Astrocyte (in vitro differentiated cells and primary cell): ENCODE data around the gene CPHXL2. TPM values are rescaled to one million over a fixed set of nuclear protein-coding genes. Genes with fewer than 3 reads are reported as not detected.
A peak's percentile ranks its signal among the peaks of the same experiment; 100 is the strongest.

Experiments
- DNase-seq: peaks from one replicate; pipeline ENCODE4 v3.0.0-alpha.2; 2010; ENCODE audit warnings: low read depth
- FAIRE-seq: peaks from 2 replicates; lab custom pipeline; 2011; peaks lifted over from hg19 to GRCh38; lab: Jason Lieb, UNC
- H2AFZ ChIP-seq: 2 replicates; pipeline ENCODE4 v1.6.0; 2012; ENCODE audit warnings: low read depth, low read length, inconsistent platforms
- H3K27ac ChIP-seq: 2 replicates; pipeline ENCODE4 v1.5.1; 2011; ENCODE audit warnings: low read depth, low read length, inconsistent platforms
- H3K27me3 ChIP-seq: 2 replicates; pipeline ENCODE4 v1.6.0; 2011; ENCODE audit warnings: low read length, inconsistent platforms; ENCODE audit not compliant: insufficient read depth
- H3K36me3 ChIP-seq: 2 replicates; pipeline ENCODE4 v1.5.1; 2011; ENCODE audit warnings: low read length, inconsistent platforms; ENCODE audit not compliant: insufficient read depth
- H3K4me1 ChIP-seq: 2 replicates; pipeline ENCODE4 v1.5.1; 2011; ENCODE audit warnings: low read length, inconsistent platforms; ENCODE audit not compliant: insufficient read depth
- H3K4me2 ChIP-seq: 2 replicates; pipeline ENCODE4 v1.6.0; 2012; ENCODE audit warnings: low read length, inconsistent platforms
- H3K4me3 ChIP-seq: 2 replicates; pipeline ENCODE4 v1.5.1; 2011; ENCODE audit warnings: low read depth, mild to moderate bottlenecking, low read length, inconsistent platforms; ENCODE audit not compliant: insufficient read depth
- H3K79me2 ChIP-seq: 2 replicates; pipeline ENCODE4 v1.6.0; 2012; ENCODE audit warnings: mild to moderate bottlenecking, low read length, inconsistent platforms; ENCODE audit not compliant: insufficient read depth
- H3K9ac ChIP-seq: 2 replicates; pipeline ENCODE4 v1.6.0; 2012; ENCODE audit warnings: mild to moderate bottlenecking, low read length, inconsistent platforms
- H3K9me3 ChIP-seq: 2 replicates; pipeline ENCODE4 v1.5.1; 2012; ENCODE audit warnings: low read depth, mild to moderate bottlenecking, low read length, inconsistent platforms; ENCODE audit not compliant: insufficient read depth
- H4K20me1 ChIP-seq: 2 replicates; pipeline ENCODE4 v1.6.0; 2012; ENCODE audit warnings: low read length, inconsistent platforms; ENCODE audit not compliant: insufficient read depth
- H3K27ac Mint-ChIP-seq: one replicate; pipeline ENCODE4 v1.8.0; 2021; ENCODE audit warnings: mild to moderate bottlenecking, mixed read lengths; ENCODE audit not compliant: unreplicated experiment
- H3K27me3 Mint-ChIP-seq: one replicate; pipeline ENCODE4 v1.8.0; 2021; ENCODE audit warnings: low read depth, mixed read lengths; ENCODE audit not compliant: unreplicated experiment
- H3K36me3 Mint-ChIP-seq: one replicate; pipeline ENCODE4 v1.8.0; 2021; ENCODE audit warnings: low read depth, mixed read lengths; ENCODE audit not compliant: unreplicated experiment
- H3K4me1 Mint-ChIP-seq: one replicate; pipeline ENCODE4 v1.8.0; 2021; ENCODE audit warnings: low read depth, mixed read lengths; ENCODE audit not compliant: unreplicated experiment
- H3K4me3 Mint-ChIP-seq: one replicate; pipeline ENCODE4 v1.8.0; 2021; ENCODE audit warnings: mild to moderate bottlenecking, moderate library complexity, mixed read lengths; ENCODE audit not compliant: unreplicated experiment
- H3K9me3 Mint-ChIP-seq: one replicate; pipeline ENCODE4 v1.8.0; 2021; ENCODE audit warnings: mild to moderate bottlenecking, mixed read lengths; ENCODE audit not compliant: unreplicated experiment
- CTCF ChIP-seq: IDR thresholded peaks from 2 replicates; pipeline ENCODE4 v1.5.1; 2011; ENCODE audit warnings: low read depth, mild to moderate bottlenecking, inconsistent platforms, low read length, moderate library complexity; ENCODE audit not compliant: insufficient read depth
- EZH2 ChIP-seq: IDR thresholded peaks from 2 replicates; pipeline ENCODE4 v1.6.1; 2012; ENCODE audit warnings: mild to moderate bottlenecking, low read length, inconsistent platforms; ENCODE audit not compliant: insufficient read depth
- total RNA-seq: library from RNA; stranded (reverse); gene quantifications from 2 replicates; pipeline ENCODE4 v1.2.1, GENCODE V29; 2021

CPHXL2 gene
- total RNA-seq, 1 donor from 2014 or later = not detected

DNA sequence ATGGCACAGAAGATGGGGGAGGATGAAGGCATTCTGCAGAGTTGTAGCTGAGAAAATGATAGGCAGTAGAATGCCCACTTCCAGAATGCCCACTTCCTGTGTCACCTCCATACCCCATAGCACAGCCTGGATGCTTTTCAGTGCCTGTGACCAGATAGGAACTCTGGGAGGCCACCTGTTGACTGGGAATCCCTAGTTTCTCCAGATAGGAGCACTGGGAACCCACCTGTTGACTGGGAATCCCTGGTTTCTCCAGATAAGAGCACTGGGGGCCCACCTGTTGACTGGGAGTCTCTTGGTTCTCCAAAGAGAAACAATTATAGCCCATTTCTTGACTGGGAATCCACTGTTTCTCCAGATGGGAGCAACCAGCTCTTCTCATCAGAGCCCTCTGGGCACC is 37.9 kb upstream of the CPHXL2 start:
- H3K4me2 ChIP-seq = no peak overlapping the region
- no peak overlapping the region for H3K27ac ChIP-seq
- DNase-seq (no peak), FAIRE-seq (no peak)
- H3K9me3 ChIP-seq = peaks cover under 1% of the 10 kb centered on the region
- H2AFZ ChIP-seq = no peak overlapping the region
- TF ChIP-seq CTCF (no peak), EZH2 (no peak)
- Mint-ChIP-seq H3K27ac (no peak overlapping the region), H3K27me3 (peaks cover 8% of the 10 kb centered on the region), H3K4me1 (no peaks in the 10 kb centered on the region), H3K36me3 (no peaks in the 10 kb centered on the region), H3K4me3 (no peak overlapping the region), H3K9me3 (peaks cover 17% of the 10 kb centered on the region)
- no peaks in the 10 kb centered on the region for H3K36me3 ChIP-seq
- no peaks in the 10 kb centered on the region for H3K4me1 ChIP-seq
- no peak overlapping the region for H3K4me3 ChIP-seq
- H4K20me1 ChIP-seq = no peaks in the 10 kb centered on the region
- H3K9ac ChIP-seq = no peak overlapping the region
- no peaks in the 10 kb centered on the region for H3K27me3 ChIP-seq
- H3K79me2 ChIP-seq = no peaks in the 10 kb centered on the region

DNA sequence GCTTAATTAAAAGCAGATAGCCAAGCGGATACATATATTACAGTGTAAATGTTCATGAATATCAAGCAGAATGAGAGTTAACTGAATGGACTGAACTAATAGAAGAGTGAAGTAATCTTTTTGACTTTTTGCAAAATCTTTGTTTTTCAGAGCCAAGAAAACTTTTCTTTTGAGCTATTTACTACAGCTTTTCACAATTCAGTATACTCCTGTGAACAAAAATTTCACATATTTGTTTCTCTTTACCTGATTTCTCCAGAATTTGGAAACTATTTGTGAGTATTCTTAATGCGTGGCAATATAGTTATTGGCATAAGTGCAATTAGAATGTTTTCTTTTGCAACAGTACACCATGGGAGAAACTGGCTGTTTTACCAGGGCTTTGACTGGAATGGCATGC is 33.5 kb upstream of the CPHXL2 start:
- Histone ChIP-seq H3K27me3 (no peaks in the 10 kb centered on the region), H3K27ac (no peak overlapping the region), H3K4me3 (no peak overlapping the region), H3K79me2 (no peaks in the 10 kb centered on the region), H3K4me2 (no peak overlapping the region), H4K20me1 (no peaks in the 10 kb centered on the region), H3K9me3 (peaks cover 4% of the 10 kb centered on the region), H2AFZ (no peak overlapping the region), H3K9ac (no peak overlapping the region), H3K4me1 (no peaks in the 10 kb centered on the region), H3K36me3 (no peaks in the 10 kb centered on the region)
- H3K27me3 Mint-ChIP-seq = peaks cover 5% of the 10 kb centered on the region
- no peak overlapping the region for H3K27ac Mint-ChIP-seq
- no peak for DNase-seq
- no peak for FAIRE-seq
- H3K4me3 Mint-ChIP-seq = no peak overlapping the region
- no peaks in the 10 kb centered on the region for H3K36me3 Mint-ChIP-seq
- H3K9me3 Mint-ChIP-seq = peaks cover 12% of the 10 kb centered on the region
- TF ChIP-seq EZH2 = no peak
- no peak for TF ChIP-seq CTCF
- H3K4me1 Mint-ChIP-seq = no peaks in the 10 kb centered on the region

GRCh38 chr16:75703306-75703705 is 26.5 kb upstream of the CPHXL2 start:
- Histone ChIP-seq H4K20me1 (no peaks in the 10 kb centered on the region), H3K4me3 (no peak overlapping the region), H3K36me3 (no peaks in the 10 kb centered on the region), H3K9ac (no peak overlapping the region), H3K27me3 (no peaks in the 10 kb centered on the region), H3K79me2 (no peaks in the 10 kb centered on the region), H3K27ac (no peak overlapping the region), H3K4me2 (no peak overlapping the region), H3K9me3 (no peaks in the 10 kb centered on the region), H2AFZ (no peak overlapping the region), H3K4me1 (no peaks in the 10 kb centered on the region)
- H3K36me3 Mint-ChIP-seq = no peaks in the 10 kb centered on the region
- no peaks in the 10 kb centered on the region for H3K27me3 Mint-ChIP-seq
- H3K9me3 Mint-ChIP-seq = peaks cover 3% of the 10 kb centered on the region
- H3K4me3 Mint-ChIP-seq = no peak overlapping the region
- DNase-seq (peak; percentile 24), FAIRE-seq (no peak)
- no peak for TF ChIP-seq EZH2
- TF ChIP-seq CTCF = no peak
- peaks cover 3% of the 10 kb centered on the region for H3K4me1 Mint-ChIP-seq
- H3K27ac Mint-ChIP-seq = no peak overlapping the region
